GM21786 (cell line): Measurements from ENCODE around the gene C1orf52.
"Not testable (repeated sequence)": the region's sequence is repeated elsewhere in the genome, so short reads cannot be mapped to it uniquely, and the experiment has no call there.

ENCODE experiments used
- ATAC-seq: cut with Tn5 transposase; IDR thresholded peaks from one replicate; pipeline ENCODE4 v1.9.1; 2021; ENCODE audit not compliant: unreplicated experiment

The C1orf52 gene

GRCh38 chr1:85278853-85279314 is 19.4 kb upstream of the C1orf52 start:
- peak; percentile 12 for ATAC-seq

- no peak for ATAC-seq
Observed at GRCh38 chr1:85277802-85278201, 18.3 kb upstream of the C1orf52 start.

GRCh38 chr1:85276978-85277639 is 17.6 kb upstream of the C1orf52 start:
- no peak for ATAC-seq

GRCh38 chr1:85276215-85276977 is 16.9 kb upstream of the C1orf52 start, which contains the start of gene BCL10:
BCL10 (minus strand) TSS chr1:85276632; CDS start chr1:85276352, 280 bp downstream.
- peak; percentile 92 for ATAC-seq

GRCh38 chr1:85275701-85276214 is 16.3 kb upstream of the C1orf52 start:
- no peak for ATAC-seq

GRCh38 chr1:85274969-85275453 is 15.5 kb upstream of the C1orf52 start:
- no peak for ATAC-seq

- no peak for ATAC-seq
Observed at GRCh38 chr1:85273397-85273796, 13.9 kb upstream of the C1orf52 start.

- no peak for ATAC-seq
Observed at GRCh38 chr1:85268801-85269585, 9.5 kb upstream of the C1orf52 start.

- no peak for ATAC-seq
Observed at GRCh38 chr1:85267313-85267712, 7.9 kb upstream of the C1orf52 start.

- no peak for ATAC-seq
Observed at GRCh38 chr1:85264150-85264549, 4.7 kb upstream of the C1orf52 start.

- ATAC-seq = no peak
Observed at GRCh38 chr1:85262985-85263384, 3.5 kb upstream of the C1orf52 start.

GRCh38 chr1:85259912-85260274 is 431 bp upstream of the C1orf52 start:
- ATAC-seq = no peak

GRCh38 chr1:85258536-85259117 is 835 bp downstream of the C1orf52 start:
- peak; percentile 4 for ATAC-seq

GRCh38 chr1:85249042-85249441 is 10.4 kb downstream of the C1orf52 start:
- not testable (repeated sequence) for ATAC-seq

- ATAC-seq = no peak
Observed at GRCh38 chr1:85245891-85246290, 13.6 kb downstream of the C1orf52 start.

GRCh38 chr1:85245456-85245855 is 14.0 kb downstream of the C1orf52 start:
- no peak for ATAC-seq

GRCh38 chr1:85244271-85245061 is 15.0 kb downstream of the C1orf52 start:
- ATAC-seq = no peak

GRCh38 chr1:85243372-85243771 is 16.1 kb downstream of the C1orf52 start:
- no peak for ATAC-seq

GRCh38 chr1:85240643-85241042 is 18.8 kb downstream of the C1orf52 start:
- ATAC-seq = no peak

- ATAC-seq = no peak
Observed at GRCh38 chr1:85240174-85240601, 19.3 kb downstream of the C1orf52 start.
